ENCODE measurements around the gene PAN3.

PAN3 gene

GRCh38 chr13:28340272-28340793 is 202.0 kb downstream of the PAN3 start:
- no peak for DNase-seq

- no peak for DNase-seq
Measured at GRCh38 chr13:28342251-28342650, 203.9 kb downstream of the PAN3 start.

GRCh38 chr13:28344163-28344562 is 205.8 kb downstream of the PAN3 start:
- DNase-seq: no peak

Measured in NCI-H1092 (cell line).